ENCODE data around the gene ENO1. TPM values are rescaled to one million over a fixed set of nuclear protein-coding genes. Genes with fewer than 3 reads are reported as not detected.
A peak's percentile ranks its signal among the peaks of the same experiment; 100 is the strongest.
"Not testable (repeated sequence)": the region's sequence is repeated elsewhere in the genome, so short reads cannot be mapped to it uniquely, and the experiment has no call there.

The ENO1 gene
- total RNA-seq, 2 experiments from 2014 or later = 4,199 to 4,245 TPM

DNA sequence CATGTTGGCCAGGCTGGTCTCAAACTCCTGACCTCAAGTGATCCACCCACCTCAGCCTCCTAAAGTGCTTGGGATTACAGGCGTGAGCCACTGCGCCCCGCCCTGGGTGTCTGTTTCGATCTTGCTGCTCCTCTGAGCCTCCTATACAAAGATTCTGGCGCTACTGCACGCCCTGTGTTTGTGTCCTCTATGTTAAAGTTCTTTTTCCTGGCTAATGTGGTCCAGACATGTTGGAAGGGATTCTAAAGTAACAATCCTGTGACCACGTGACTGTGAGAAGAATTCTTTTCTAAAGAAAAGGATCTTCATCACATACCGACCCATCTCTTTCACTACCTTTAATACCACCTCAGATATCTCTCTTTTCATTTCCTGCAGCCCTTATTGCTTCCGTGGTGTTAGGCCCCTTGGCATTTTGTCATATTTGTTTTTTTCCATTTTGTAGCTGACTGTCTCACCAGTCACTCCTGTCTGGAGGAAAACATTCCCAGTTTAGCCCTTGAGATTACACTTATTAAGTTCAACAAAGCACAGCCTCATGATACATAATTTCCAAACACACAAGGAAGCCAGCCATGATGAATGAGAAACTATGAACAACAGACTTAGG, 27.2 kb upstream of the ENO1 start:
- Mint-ChIP-seq H3K9me3 (peaks cover 4% of the 10 kb centered on the region), H3K27ac (peak overlapping the region; percentile 74), H3K4me1 (ENCODE audit: low read depth) (peaks cover 49% of the 10 kb centered on the region), H3K36me3 (ENCODE audit: low read depth) (peaks cover 25% of the 10 kb centered on the region), H3K27me3 (no peaks in the 10 kb centered on the region), H3K4me3 (no peak overlapping the region)
- ATAC-seq (no peak), DNase-seq (no peak)
- intact Hi-C loops (cut with micrococcal nuclease) = no loop called here
- ChIA-PET CTCF (interaction anchor here (2.6 kb wide), 1 partner anchor 99 kb away, joined by 11 read pairs; no protein-coding TSS in a partner anchor), POLR2A (interaction anchor here (0.6 to 1.0 kb wide), 2 partner anchors 34 to 66 kb away, joined by 3 read pairs; no protein-coding TSS in a partner anchor)
- TF ChIP-seq, protein P1, sequence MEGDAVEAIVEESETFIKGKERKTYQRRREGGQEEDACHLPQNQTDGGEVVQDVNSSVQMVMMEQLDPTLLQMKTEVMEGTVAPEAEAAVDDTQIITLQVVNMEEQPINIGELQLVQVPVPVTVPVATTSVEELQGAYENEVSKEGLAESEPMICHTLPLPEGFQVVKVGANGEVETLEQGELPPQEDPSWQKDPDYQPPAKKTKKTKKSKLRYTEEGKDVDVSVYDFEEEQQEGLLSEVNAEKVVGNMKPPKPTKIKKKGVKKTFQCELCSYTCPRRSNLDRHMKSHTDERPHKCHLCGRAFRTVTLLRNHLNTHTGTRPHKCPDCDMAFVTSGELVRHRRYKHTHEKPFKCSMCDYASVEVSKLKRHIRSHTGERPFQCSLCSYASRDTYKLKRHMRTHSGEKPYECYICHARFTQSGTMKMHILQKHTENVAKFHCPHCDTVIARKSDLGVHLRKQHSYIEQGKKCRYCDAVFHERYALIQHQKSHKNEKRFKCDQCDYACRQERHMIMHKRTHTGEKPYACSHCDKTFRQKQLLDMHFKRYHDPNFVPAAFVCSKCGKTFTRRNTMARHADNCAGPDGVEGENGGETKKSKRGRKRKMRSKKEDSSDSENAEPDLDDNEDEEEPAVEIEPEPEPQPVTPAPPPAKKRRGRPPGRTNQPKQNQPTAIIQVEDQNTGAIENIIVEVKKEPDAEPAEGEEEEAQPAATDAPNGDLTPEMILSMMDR (IDR thresholded peaks at IDR 0.05) = no peak

- Mint-ChIP-seq H3K9me3 (no peaks in the 10 kb centered on the region), H3K27me3 (no peaks in the 10 kb centered on the region), H3K4me1 (ENCODE audit: low read depth) (peaks cover 57% of the 10 kb centered on the region), H3K36me3 (ENCODE audit: low read depth) (peaks cover 26% of the 10 kb centered on the region), H3K27ac (peak overlapping the region; percentile 68), H3K4me3 (no peak overlapping the region)
- DNase-seq = no peak
- intact Hi-C loops (cut with micrococcal nuclease) = no loop called here
- ChIA-PET POLR2A (interaction anchor here (0.6 kb wide), 1 partner anchor 26 kb away, joined by 3 read pairs; no protein-coding TSS in a partner anchor), CTCF (interaction anchor here (0.9 to 2.6 kb wide), 5 partner anchors 19 to 101 kb away, joined by 3 to 11 read pairs (median 4); no protein-coding TSS in a partner anchor)
- ATAC-seq = no peak
- TF ChIP-seq, protein P1 (IDR thresholded peaks at IDR 0.05) = no peak
Observed at GRCh38 chr1:8903908-8904650, 25.6 kb upstream of the ENO1 start.

DNA sequence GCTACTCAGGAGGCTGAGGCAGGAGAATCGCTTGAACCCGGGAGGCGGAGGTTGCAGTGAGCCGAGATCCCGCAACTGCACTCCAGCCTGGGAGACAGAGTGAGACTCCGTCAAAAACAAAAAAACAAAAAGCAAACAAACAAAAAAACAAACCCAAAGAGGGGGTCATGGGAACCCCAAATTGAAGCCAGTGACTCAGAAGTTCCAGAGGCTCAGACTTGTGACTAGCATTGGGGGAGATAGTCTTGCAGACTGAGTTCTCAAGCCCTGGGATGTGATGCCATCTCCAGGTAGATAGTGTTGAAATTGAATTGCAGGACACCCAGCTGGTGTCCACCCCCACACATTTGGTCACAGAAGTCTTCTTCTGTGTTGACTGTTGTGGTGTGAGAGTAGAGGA, 24.9 kb upstream of the ENO1 start:
- Mint-ChIP-seq H3K36me3 (ENCODE audit: low read depth) (peaks cover 32% of the 10 kb centered on the region), H3K27ac (peak overlapping the region; percentile 68), H3K4me3 (no peak overlapping the region), H3K4me1 (ENCODE audit: low read depth) (peaks cover 62% of the 10 kb centered on the region), H3K9me3 (peaks cover 5% of the 10 kb centered on the region), H3K27me3 (no peaks in the 10 kb centered on the region)
- ATAC-seq = peak; percentile 28
- POLR2A ChIA-PET = interaction anchor here (1.3 to 1.5 kb wide), 2 partner anchors 30 to 34 kb away, joined by 5 to 8 read pairs; no protein-coding TSS in a partner anchor
- TF ChIP-seq, protein P1 (IDR thresholded peaks at IDR 0.05) = no peak
- DNase-seq = peak; percentile 69
- CTCF ChIA-PET = interaction anchor here (0.9 to 1.6 kb wide), 4 partner anchors 18 to 55 kb away, joined by 3 to 5 read pairs (median 4); no protein-coding TSS in a partner anchor
- intact Hi-C loops (cut with micrococcal nuclease) = no loop called here

GRCh38 chr1:8902765-8903164, 24.3 kb upstream of the ENO1 start:
- Mint-ChIP-seq H3K36me3 (ENCODE audit: low read depth) (peaks cover 33% of the 10 kb centered on the region), H3K27me3 (no peaks in the 10 kb centered on the region), H3K9me3 (peaks cover 8% of the 10 kb centered on the region), H3K4me3 (no peak overlapping the region), H3K27ac (peak overlapping the region; percentile 68), H3K4me1 (ENCODE audit: low read depth) (peaks cover 59% of the 10 kb centered on the region)
- intact Hi-C loops (cut with micrococcal nuclease) = no loop called here
- ChIA-PET POLR2A (interaction anchor here (1.3 to 1.5 kb wide), 2 partner anchors 29 to 33 kb away, joined by 5 to 8 read pairs; no protein-coding TSS in a partner anchor), CTCF (interaction anchor here (1.8 kb wide), 1 partner anchor 40 kb away, joined by 5 read pairs; no protein-coding TSS in a partner anchor)
- DNase-seq (no peak), ATAC-seq (no peak)
- TF ChIP-seq, protein P1 (IDR thresholded peaks at IDR 0.05) = no peak

GRCh38 chr1:8900684-8901083, 22.2 kb upstream of the ENO1 start:
- H3K4me3 Mint-ChIP-seq; H3K9me3 Mint-ChIP-seq; intact Hi-C loops (cut with micrococcal nuclease); H3K27me3 Mint-ChIP-seq; ATAC-seq: not testable (repeated sequence)
- ChIA-PET POLR2A (interaction anchor here (0.6 to 5.0 kb wide), 10 partner anchors 14 to 335 kb away, joined by 3 to 53 read pairs (median 4); partner anchors contain the start of gene ENO1), CTCF (interaction anchor here (0.8 to 1.8 kb wide), 5 partner anchors 38 to 104 kb away, joined by 3 to 5 read pairs (median 4); no protein-coding TSS in a partner anchor)
- peak; percentile 43 for DNase-seq
- H3K27ac Mint-ChIP-seq = peak overlapping the region; percentile 97
- H3K4me1 Mint-ChIP-seq (ENCODE audit: low read depth) = peaks cover 50% of the 10 kb centered on the region
- H3K36me3 Mint-ChIP-seq (ENCODE audit: low read depth) = peaks cover 22% of the 10 kb centered on the region
